Mesenchymal stem cell (in vitro differentiated cells and primary cell): ENCODE results near the gene SLC15A5.
A peak's percentile ranks its signal among the peaks of the same experiment; 100 is the strongest.

Experiments
- DNase-seq: peaks from one replicate; pipeline ENCODE4 v3.0.0-alpha.2; 2013
- H2AFZ ChIP-seq: one replicate; pipeline ENCODE4 v1.6.1; 2013; ENCODE audit warnings: low read depth, mild to moderate bottlenecking, control low read depth, inconsistent platforms, low read length, moderate library complexity
- H2AK5ac ChIP-seq: 2 replicates; pipeline ENCODE4 v1.6.1; 2013; ENCODE audit warnings: low read length, moderate library complexity, mild to moderate bottlenecking, inconsistent platforms; ENCODE audit not compliant: severe bottlenecking
- H2BK120ac ChIP-seq: one replicate; pipeline ENCODE4 v1.6.1; 2013; ENCODE audit warnings: low read depth, mild to moderate bottlenecking, inconsistent platforms, low read length, moderate library complexity
- H2BK12ac ChIP-seq, 2 experiments: one replicate each; pipeline ENCODE4 v1.6.1; 2013; ENCODE audit warnings: inconsistent platforms in 2 of 2, low read length in 2 of 2, mild to moderate bottlenecking in 2 of 2, moderate library complexity in 2 of 2, control low read depth in 1 of 2
- H2BK15ac ChIP-seq: one replicate; pipeline ENCODE4 v1.6.1; 2013; ENCODE audit warnings: mild to moderate bottlenecking, low read depth, inconsistent platforms; ENCODE audit not compliant: poor library complexity, severe bottlenecking
- H2BK5ac ChIP-seq: 2 replicates; pipeline ENCODE4 v1.6.1; 2013; ENCODE audit warnings: low read depth, mild to moderate bottlenecking, low read length, control low read depth, inconsistent platforms; ENCODE audit not compliant: poor library complexity, severe bottlenecking
- H3K14ac ChIP-seq, 2 experiments: one replicate each; pipeline ENCODE4 v1.6.1; 2013; ENCODE audit warnings: inconsistent platforms in 2 of 2, low read length in 2 of 2, control low read depth in 1 of 2, mild to moderate bottlenecking in 1 of 2, moderate library complexity in 1 of 2
- H3K18ac ChIP-seq, 2 experiments: one replicate each; pipeline ENCODE4 v1.6.1; 2013; ENCODE audit warnings: inconsistent platforms in 2 of 2, low read length in 2 of 2, control low read depth in 1 of 2, low read depth in 1 of 2, mild to moderate bottlenecking in 1 of 2
- H3K23ac ChIP-seq, 2 experiments: one replicate each; pipeline ENCODE4 v1.6.1; 2013; ENCODE audit warnings: inconsistent platforms in 2 of 2, low read length in 2 of 2, mild to moderate bottlenecking in 2 of 2, moderate library complexity in 2 of 2, control low read depth in 1 of 2
- H3K27ac ChIP-seq: 2 replicates; pipeline ENCODE4 v1.5.1; 2013; ENCODE audit warnings: mild to moderate bottlenecking, moderate library complexity, low read length, control low read depth, inconsistent platforms; ENCODE audit not compliant: poor library complexity, severe bottlenecking
- H3K27me3 ChIP-seq, 2 experiments: 2 replicates each; pipeline versions ENCODE4 v1.6.1 to v1.7.0; 2013; ENCODE audit warnings: low read length in 2 of 2, mild to moderate bottlenecking in 2 of 2, moderate library complexity in 2 of 2, control low read depth in 1 of 2, inconsistent platforms in 1 of 2; ENCODE audit not compliant: control insufficient read depth in 1 of 2, insufficient read depth in 1 of 2
- H3K36me3 ChIP-seq, 2 experiments: 2 replicates each; pipeline versions ENCODE4 v1.6.1 to v1.7.0; 2013; ENCODE audit warnings: low read length in 2 of 2, control low read depth in 1 of 2, inconsistent platforms in 1 of 2, low read depth in 1 of 2, mild to moderate bottlenecking in 1 of 2; ENCODE audit not compliant: insufficient read depth in 2 of 2, control insufficient read depth in 1 of 2
- H3K4ac ChIP-seq, 2 experiments: one replicate each; pipeline ENCODE4 v1.6.1; 2013; ENCODE audit warnings: inconsistent platforms in 2 of 2, low read length in 2 of 2, mild to moderate bottlenecking in 2 of 2, moderate library complexity in 2 of 2, control low read depth in 1 of 2, low read depth in 1 of 2
- H3K4me1 ChIP-seq: 2 replicates; pipeline ENCODE4 v1.6.1; 2013; ENCODE audit warnings: low read depth, low read length, control low read depth; ENCODE audit not compliant: control insufficient read depth, insufficient read depth
- H3K4me2 ChIP-seq: 2 replicates; pipeline ENCODE4 v1.6.1; 2013; ENCODE audit warnings: low read length, mild to moderate bottlenecking, inconsistent platforms; ENCODE audit not compliant: poor library complexity, severe bottlenecking
- H3K4me3 ChIP-seq, 2 experiments: 2 replicates each; pipeline versions ENCODE4 v1.5.1 to v1.7.0; 2013; ENCODE audit warnings: low read length in 2 of 2, mild to moderate bottlenecking in 2 of 2, control low read depth in 1 of 2, low read depth in 1 of 2; ENCODE audit not compliant: insufficient read depth in 1 of 2
- H3K79me1 ChIP-seq: replicated peaks from 2 replicates; pipeline ENCODE4 v1.6.1; 2013; ENCODE audit warnings: mild to moderate bottlenecking, control low read depth, low read length, inconsistent platforms; ENCODE audit not compliant: poor library complexity, severe bottlenecking
- H3K9ac ChIP-seq: 2 replicates; pipeline ENCODE4 v1.7.0; 2013; ENCODE audit warnings: mild to moderate bottlenecking, low read length, moderate library complexity
- H3K9me3 ChIP-seq: 2 replicates; pipeline ENCODE4 v1.7.0; 2013; ENCODE audit warnings: mild to moderate bottlenecking, low read length; ENCODE audit not compliant: control insufficient read depth
- H4K8ac ChIP-seq: one replicate; pipeline ENCODE4 v1.6.1; 2013; ENCODE audit warnings: inconsistent platforms, mild to moderate bottlenecking, low read length, moderate library complexity
- H4K91ac ChIP-seq: one replicate; pipeline ENCODE4 v1.6.1; 2013; ENCODE audit warnings: mild to moderate bottlenecking, low read length, inconsistent platforms
- WGBS: methylation state at CpG from one replicate; pipeline ENCODE4 v1.1.7; 2013; ENCODE audit warnings: mixed read lengths; 5-methylcytosine and 5-hydroxymethylcytosine counted together

The SLC15A5 gene

DNA sequence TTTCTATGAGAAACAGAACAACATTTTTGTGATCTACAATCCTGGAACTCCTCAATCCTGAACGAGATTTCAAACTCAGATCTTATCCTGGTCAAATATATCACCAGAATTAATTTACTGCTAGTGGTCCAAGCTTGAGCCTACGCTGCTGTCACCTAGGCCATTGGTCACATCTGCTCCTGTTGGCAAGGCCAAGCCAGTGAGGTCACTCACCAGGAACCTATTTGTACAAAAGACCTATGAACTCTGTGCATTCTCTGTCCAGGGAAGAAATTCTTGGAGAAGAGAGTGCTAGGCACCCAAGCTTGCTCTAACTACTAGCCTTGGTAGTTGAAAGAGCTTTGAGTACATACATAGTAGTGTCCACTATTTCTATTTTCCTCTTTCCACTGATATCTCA lies 106.1 kb downstream of the SLC15A5 start:
- Histone ChIP-seq H2BK12ac (no peak overlapping the region), H4K8ac (no peak overlapping the region), H2BK15ac (no peak overlapping the region), H2AFZ (no peak overlapping the region), H3K14ac (no peak overlapping the region), H2AK5ac (no peak overlapping the region), H3K18ac (no peak overlapping the region), H3K23ac (no peak overlapping the region), H3K4me3 (no peak overlapping the region), H2BK5ac (no peak overlapping the region), H3K9me3 (no peaks in the 10 kb centered on the region), H3K9ac (no peak overlapping the region), H3K4me1 (no peaks in the 10 kb centered on the region), H3K4me2 (no peak overlapping the region), H3K4ac (no peak overlapping the region), H3K27me3 (no peaks in the 10 kb centered on the region), H3K36me3 (no peaks in the 10 kb centered on the region), H3K79me1 (no peaks in the 10 kb centered on the region), H3K27ac (no peak overlapping the region), H2BK120ac (no peak overlapping the region), H4K91ac (no peak overlapping the region)
- WGBS = 46% methylated on average over 2 of the region's 2 CpGs
- DNase-seq = no peak

- Histone ChIP-seq H3K9ac (no peak overlapping the region), H3K18ac (no peak overlapping the region), H4K91ac (no peak overlapping the region), H3K23ac (no peak overlapping the region), H2AFZ (no peak overlapping the region), H3K4me3 (no peak overlapping the region), H3K4me2 (no peak overlapping the region), H3K79me1 (no peaks in the 10 kb centered on the region), H3K9me3 (no peaks in the 10 kb centered on the region), H4K8ac (no peak overlapping the region), H2BK12ac (no peak overlapping the region), H3K4ac (no peak overlapping the region), H2BK5ac (no peak overlapping the region), H3K36me3 (no peaks in the 10 kb centered on the region), H2AK5ac (no peak overlapping the region), H2BK120ac (no peak overlapping the region), H2BK15ac (no peak overlapping the region), H3K4me1 (no peaks in the 10 kb centered on the region), H3K14ac (no peak overlapping the region), H3K27ac (no peak overlapping the region), H3K27me3 (no peaks in the 10 kb centered on the region)
- WGBS = 60% methylated on average over 2 of the region's 3 CpGs
- no peak for DNase-seq
Observed at GRCh38 chr12:16168078-16168477, 109.4 kb downstream of the SLC15A5 start.

GRCh38 chr12:16166563-16167470 lies 110.7 kb downstream of the SLC15A5 start:
- H3K4me3 ChIP-seq = no peak overlapping the region
- no peak overlapping the region for H4K91ac ChIP-seq
- H3K4ac ChIP-seq = no peak overlapping the region
- H2BK12ac ChIP-seq = no peak overlapping the region
- no peaks in the 10 kb centered on the region for H3K79me1 ChIP-seq
- H3K23ac ChIP-seq = no peak overlapping the region
- H3K27ac ChIP-seq = no peak overlapping the region
- H3K4me1 ChIP-seq = no peaks in the 10 kb centered on the region
- no peak overlapping the region for H2BK15ac ChIP-seq
- 60% methylated on average over 3 of the region's 5 CpGs for WGBS
- no peaks in the 10 kb centered on the region for H3K27me3 ChIP-seq
- no peaks in the 10 kb centered on the region for H3K9me3 ChIP-seq
- no peak overlapping the region for H2AFZ ChIP-seq
- no peak overlapping the region for H3K14ac ChIP-seq
- no peak overlapping the region for H2BK120ac ChIP-seq
- no peaks in the 10 kb centered on the region for H3K36me3 ChIP-seq
- no peak for DNase-seq
- H3K9ac ChIP-seq = peak overlapping the region; percentile 74
- H4K8ac ChIP-seq = no peak overlapping the region
- H3K18ac ChIP-seq = no peak overlapping the region
- no peak overlapping the region for H2AK5ac ChIP-seq
- H2BK5ac ChIP-seq = no peak overlapping the region
- no peak overlapping the region for H3K4me2 ChIP-seq

DNA sequence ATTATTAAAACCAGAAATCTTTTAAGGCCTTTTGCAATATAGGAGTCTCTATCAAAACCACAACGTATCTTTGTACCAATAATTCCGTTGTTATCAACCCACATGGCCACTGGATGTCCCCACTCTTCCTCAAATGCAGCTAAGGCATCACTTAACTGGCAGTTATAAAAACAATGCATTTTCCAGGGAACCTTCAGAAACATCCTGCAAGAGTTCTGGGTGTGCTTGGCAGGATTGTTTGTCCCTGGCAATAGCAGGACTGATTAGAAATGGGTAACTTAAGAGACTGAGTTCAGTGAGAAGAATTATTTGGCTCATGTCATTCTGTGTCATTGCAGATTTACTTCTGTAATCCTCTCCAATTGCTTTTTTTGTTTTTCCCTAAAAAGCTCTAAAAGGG lies 112.0 kb downstream of the SLC15A5 start:
- WGBS = 18% methylated on average over 2 of the region's 2 CpGs
- Histone ChIP-seq H2AK5ac (no peak overlapping the region), H3K4me1 (no peaks in the 10 kb centered on the region), H3K4me2 (no peak overlapping the region), H2BK12ac (no peak overlapping the region), H2BK15ac (no peak overlapping the region), H2AFZ (no peak overlapping the region), H3K27me3 (no peaks in the 10 kb centered on the region), H3K23ac (no peak overlapping the region), H3K4ac (no peak overlapping the region), H3K36me3 (no peaks in the 10 kb centered on the region), H4K8ac (no peak overlapping the region), H3K18ac (no peak overlapping the region), H2BK120ac (no peak overlapping the region), H3K9ac (peak overlapping the region; percentile 4), H3K27ac (no peak overlapping the region), H4K91ac (no peak overlapping the region), H2BK5ac (no peak overlapping the region), H3K9me3 (no peaks in the 10 kb centered on the region), H3K4me3 (no peak overlapping the region), H3K14ac (no peak overlapping the region), H3K79me1 (no peaks in the 10 kb centered on the region)
- DNase-seq = peak; percentile 40
